Measurements from ENCODE around the gene KIF16B.
"Not testable (repeated sequence)": the region's sequence is repeated elsewhere in the genome, so short reads cannot be mapped to it uniquely, and the experiment has no call there.

Gene KIF16B

GRCh38 chr20:16552015-16552414 is 21.2 kb downstream of the KIF16B start:
- no peak for DNase-seq

DNA sequence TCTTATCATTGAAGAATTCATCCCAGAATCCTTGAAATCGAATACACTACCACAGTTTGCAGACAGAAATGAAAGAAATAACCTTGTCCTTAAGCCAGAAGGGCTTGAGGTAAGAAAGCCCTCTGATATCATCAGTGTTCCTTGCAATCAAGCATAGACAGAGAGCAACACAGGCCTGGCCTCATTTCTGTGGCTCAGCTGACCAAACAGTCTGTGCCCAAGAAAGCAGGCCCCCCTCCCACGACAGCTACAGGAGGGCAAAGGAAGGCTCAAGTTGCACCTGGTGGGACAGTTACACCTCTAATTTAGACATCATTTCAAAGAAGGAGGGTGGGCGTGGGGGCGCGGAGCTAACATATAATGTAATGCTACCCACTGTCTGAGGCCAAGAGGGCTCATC is 21.6 kb downstream of the KIF16B start:
- no peak for DNase-seq

DNA sequence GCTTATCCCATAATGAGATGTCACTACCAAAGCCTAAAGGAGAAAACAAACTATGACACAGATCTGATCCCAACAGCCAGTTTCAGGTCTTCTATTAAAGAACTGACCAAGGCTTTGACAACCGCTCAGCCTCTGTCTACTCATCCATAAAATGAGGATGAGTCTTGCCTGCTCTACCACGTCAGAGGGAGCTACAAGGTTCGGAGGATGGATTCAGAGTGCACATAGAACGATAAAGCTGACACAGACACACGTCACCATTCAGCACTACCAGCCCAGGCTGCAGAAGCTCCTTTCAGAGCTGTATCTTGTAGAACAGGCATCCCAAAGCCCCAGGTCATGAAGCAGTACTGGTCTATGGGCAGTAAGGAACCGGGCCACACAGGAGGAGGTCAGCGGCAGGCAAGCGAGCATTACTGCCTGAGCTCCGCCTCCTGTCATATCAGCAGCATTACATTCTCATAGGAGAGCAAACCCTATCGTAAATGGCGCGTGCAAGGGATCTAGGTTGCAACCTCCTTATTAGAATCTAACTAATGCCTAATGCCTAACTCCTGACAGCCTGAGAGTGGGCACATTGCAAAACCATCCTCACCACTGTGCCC is 25.1 kb downstream of the KIF16B start:
- no peak for DNase-seq

- DNase-seq: no peak
Observed at GRCh38 chr20:16544949-16545348, 28.3 kb downstream of the KIF16B start.

GRCh38 chr20:16542477-16542876 is 30.8 kb downstream of the KIF16B start:
- no peak for DNase-seq

DNA sequence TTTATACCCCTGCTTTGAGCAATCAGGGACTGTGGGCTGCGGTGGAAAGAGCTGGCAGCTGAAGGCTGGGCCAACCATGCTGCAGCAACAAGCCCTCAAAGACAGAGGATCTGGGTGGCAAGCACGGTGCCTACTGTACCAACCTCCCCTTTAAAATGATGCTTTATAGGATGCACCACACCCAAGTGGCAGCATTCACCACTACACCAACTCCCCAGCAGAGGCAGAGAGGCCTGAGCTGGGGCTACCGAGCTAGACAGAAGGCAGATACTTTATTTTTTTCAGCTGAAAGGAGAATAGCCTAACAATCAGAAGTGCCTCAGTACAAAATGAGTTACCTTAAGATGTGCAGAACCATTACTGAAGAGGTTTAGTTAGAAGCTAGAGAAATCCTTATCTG is 31.4 kb downstream of the KIF16B start:
- DNase-seq: no peak

GRCh38 chr20:16541226-16541625 is 32.0 kb downstream of the KIF16B start:
- DNase-seq: no peak

DNA sequence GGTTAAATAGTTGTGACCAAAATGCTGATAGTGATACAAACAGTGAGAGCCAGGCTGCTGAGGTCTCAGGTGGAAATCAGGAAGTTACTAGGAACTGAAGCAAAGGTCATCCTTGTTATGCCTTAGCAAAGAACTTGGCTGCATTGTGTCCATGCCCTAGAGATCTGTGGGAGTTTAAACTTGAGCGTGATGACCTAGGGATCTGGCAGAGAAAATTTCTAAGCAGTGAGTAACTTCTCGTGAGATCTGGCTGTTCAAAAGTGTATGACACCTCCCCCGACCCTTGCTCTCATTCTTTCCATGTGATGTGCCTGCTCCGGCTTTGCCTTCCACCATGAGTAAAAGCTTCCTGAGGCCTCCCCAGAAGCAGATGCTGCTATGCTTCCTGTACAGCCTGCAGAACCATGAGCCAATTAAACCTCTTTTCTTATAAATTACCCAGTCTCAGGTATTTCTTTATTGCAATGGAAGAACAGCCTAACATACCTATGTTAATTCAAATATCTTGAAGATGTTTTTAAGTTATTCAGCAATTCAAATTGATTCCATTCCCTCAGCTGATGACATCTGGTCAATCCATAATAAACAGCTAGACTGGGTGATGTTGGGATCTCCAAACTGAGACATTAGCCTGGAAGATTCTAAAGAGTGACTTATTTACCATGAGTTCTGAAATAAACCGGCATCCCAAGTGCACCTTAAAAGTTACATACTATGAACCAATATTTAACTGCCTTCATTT is 33.8 kb downstream of the KIF16B start:
- no peak for DNase-seq

GRCh38 chr20:16538779-16539178 is 34.5 kb downstream of the KIF16B start:
- no peak for DNase-seq

DNA sequence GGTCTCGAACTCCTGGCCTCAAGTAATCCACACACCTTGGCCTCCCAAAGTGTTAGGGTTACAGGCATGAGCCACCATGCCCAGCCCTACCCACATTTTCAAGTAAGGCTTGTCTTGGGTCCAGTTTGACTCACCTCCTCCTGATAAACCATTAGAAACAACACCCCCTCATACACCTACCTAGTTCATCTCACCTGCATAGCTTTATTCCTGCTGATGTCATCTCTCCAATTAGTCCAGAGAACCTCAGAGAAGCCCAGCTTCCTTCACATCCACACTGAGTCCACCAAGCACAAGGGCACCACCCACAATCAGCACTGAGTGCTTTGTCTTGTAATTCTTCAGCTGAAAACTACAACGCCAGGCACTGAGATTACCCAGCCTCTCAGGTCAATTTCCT is 35.3 kb downstream of the KIF16B start:
- no peak for DNase-seq

DNA sequence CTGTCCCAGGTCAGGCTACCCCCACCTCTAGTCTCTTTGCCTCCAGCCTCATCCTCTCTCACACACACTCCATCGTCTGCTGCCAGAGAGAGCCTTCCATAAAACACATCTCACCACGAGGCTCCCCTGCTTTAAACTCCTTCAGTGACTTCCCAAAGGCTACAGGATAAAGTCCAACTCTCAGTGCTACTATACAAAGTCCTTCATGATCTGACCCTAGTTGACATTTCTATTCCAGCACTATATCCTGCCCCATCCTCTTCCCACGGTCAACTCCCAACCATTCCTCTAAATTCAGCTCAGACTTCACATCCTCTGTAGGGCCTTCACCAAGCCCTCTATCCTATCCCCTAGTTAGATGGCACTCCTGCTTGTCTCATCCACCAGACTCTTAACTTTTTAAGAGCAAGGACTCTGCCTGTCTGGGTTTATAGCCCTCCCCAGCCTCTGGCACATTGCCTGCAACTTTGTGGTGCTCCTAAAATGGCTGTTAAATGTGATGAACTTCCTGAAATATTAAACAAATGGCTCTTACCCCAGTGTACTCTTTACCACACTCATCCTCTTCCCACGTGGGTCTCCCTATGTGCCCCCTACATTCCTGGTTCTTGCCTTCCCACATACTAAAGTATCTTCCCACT is 36.1 kb downstream of the KIF16B start:
- no peak for DNase-seq

- no peak for DNase-seq
Observed at GRCh38 chr20:16535277-16535676, 38.0 kb downstream of the KIF16B start.

DNA sequence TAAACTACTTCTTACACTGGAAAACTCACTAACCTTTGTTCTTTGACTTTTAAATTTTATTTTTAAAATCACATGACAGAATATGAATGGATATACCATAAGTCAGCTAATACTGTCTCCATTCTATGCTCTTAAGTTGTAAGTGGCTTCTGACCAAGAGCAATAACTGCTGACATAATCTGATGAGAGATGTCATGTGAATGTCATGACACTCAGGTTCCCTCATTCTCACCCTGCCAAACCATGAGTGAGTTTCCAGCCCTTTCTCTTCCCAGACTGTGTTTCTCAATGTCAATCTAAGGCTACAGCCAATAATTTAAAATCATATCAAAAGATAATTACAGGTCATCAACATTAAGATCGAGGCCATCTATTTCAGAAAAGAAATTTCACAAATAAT is 39.7 kb downstream of the KIF16B start:
- DNase-seq: no peak

GRCh38 chr20:16531485-16531884 is 41.8 kb downstream of the KIF16B start:
- DNase-seq: no peak

DNA sequence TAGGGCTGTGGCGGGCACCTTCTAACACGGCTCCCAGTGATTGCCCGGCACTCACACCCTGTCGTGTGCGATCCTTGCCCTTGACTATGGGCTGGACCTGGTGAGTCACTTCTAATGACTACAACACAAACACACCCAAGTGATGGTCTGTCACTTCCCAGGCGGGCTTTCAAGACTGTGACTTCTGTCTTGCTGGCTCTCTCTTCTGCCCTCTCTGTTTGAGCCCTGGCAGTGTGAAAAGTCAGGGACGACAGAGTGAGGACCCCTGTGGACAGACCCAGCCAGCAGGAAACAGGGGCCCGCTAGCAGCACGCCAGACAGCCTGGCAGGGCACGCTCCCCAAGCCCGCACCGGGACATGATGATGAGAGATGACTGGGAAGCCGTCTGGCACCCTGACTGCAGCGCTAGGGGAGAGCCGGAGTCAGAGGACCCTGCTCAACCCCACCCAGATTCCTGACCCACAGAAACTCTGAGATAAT is 43.0 kb downstream of the KIF16B start:
- DNase-seq: no peak

GRCh38 chr20:16528078-16528477 is 45.2 kb downstream of the KIF16B start:
- DNase-seq: no peak

GRCh38 chr20:16527438-16527837 is 45.8 kb downstream of the KIF16B start:
- no peak for DNase-seq

GRCh38 chr20:16526433-16527380 is 46.5 kb downstream of the KIF16B start:
- DNase-seq: no peak

DNA sequence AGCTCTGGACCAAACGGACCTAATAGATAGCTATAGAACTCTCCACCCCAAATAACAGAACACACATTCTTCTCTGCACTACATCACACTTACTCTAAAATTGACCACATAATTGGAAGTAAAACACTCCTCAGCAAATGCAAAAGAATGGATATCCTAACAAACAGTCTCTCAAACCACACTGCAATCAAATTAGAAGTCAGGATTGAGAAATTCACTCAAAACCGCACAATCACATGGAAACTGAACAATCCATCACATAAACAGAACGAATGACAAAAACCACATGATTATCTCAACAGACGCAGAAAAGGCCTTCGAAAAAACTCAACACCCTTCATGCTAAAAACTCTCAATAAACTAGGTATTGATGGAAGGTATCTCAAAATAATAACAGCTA is 50.6 kb downstream of the KIF16B start:
- DNase-seq: not testable (repeated sequence)

- DNase-seq: no peak
Observed at GRCh38 chr20:16520154-16520553, 53.1 kb downstream of the KIF16B start.

DNA sequence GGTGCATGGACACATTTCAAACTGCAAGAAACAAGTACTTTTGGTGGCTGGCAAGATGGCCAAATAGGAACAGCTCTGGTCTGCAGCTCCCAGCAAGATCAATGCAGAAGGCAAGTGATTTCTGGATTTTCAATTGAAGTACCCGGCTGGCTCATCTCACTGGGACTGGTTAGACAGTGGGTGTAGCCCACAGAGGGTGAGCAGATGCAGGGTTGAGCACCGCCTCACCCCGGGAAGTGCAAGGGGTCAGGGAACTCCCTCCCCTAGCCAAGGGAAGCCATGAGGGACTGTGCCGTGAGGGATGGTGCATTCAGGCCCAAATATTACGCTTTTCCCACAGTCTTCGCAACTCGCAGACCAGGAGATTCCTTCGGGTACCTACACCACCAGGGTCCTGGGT is 53.6 kb downstream of the KIF16B start:
- not testable (repeated sequence) for DNase-seq

DNA sequence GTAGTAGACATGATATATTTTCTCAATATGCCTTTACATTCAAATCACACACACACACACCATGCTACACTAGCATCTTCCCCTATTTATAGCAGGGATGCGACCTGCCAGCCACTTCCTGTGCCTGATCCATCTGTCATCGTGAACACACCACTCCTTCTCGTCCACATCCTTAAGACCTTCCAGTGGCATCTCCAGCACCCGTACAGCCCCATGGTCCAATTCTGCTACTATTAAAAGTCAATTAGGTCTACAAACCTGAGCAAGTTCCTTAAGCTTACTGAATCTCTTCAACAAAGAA is 54.5 kb downstream of the KIF16B start:
- DNase-seq: no peak
